Omental fat pad (tissue), 4 donors: ENCODE results near the gene FAS. TPM values are rescaled to one million over a fixed set of nuclear protein-coding genes. Genes with fewer than 3 reads are reported as not detected.
"Not testable (repeated sequence)": the region's sequence is repeated elsewhere in the genome, so short reads cannot be mapped to it uniquely, and the experiment has no call there.

Experiments used
- ATAC-seq: fragments of 150-250 bp; one replicate; pipeline ENCODE4 v1.9.1; 2016; ENCODE audit warnings: mild to moderate bottlenecking, moderate library complexity; ENCODE audit not compliant: low FRiP score
- DNase-seq: peaks from one replicate; pipeline ENCODE4 v3.0.0-alpha.2; 2019; ENCODE audit warnings: low spot score
- total RNA-seq, 4 donors: library from RNA; depleted of rRNA; stranded (reverse); fragments of >200 nt; gene quantifications; one replicate each; pipeline ENCODE4 v1.1.0, GENCODE V29; 2016
- TF ChIP-seq, protein P1 (sequence below), 3 donors: fragments of 450-650 bp; IDR thresholded peaks; one replicate each; pipeline ENCODE4 v1.5.1; 2016 to 2017; ENCODE audit warnings: antibody characterized with exemption in 3 of 3, mild to moderate bottlenecking in 3 of 3, moderate library complexity in 2 of 3

Gene FAS
- total RNA-seq, 4 donors from 2014 or later, result 23.3 to 92.5 (median 46.7) TPM

DNA sequence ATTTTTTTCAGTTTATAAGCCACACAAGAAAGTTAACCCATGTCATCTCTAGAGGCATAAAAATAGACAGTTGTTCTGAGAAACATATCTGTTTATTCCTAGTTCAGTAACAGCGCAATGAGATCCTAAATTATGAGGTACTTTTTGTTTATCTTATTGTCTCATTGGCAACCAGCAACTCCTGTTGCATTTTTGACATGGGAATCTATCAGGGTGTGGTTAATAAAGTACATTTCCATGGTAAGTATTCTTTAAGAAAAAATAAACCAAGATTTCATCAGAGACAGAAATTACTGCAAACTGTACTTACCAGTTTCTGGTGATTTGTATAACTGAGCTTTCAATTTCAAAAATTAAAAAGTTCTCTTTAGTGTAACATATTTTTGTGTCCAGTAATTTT lies 9.0 kb downstream of the FAS start:
- ATAC-seq (peak; percentile 72), DNase-seq (no peak)
- TF ChIP-seq, protein P1, sequence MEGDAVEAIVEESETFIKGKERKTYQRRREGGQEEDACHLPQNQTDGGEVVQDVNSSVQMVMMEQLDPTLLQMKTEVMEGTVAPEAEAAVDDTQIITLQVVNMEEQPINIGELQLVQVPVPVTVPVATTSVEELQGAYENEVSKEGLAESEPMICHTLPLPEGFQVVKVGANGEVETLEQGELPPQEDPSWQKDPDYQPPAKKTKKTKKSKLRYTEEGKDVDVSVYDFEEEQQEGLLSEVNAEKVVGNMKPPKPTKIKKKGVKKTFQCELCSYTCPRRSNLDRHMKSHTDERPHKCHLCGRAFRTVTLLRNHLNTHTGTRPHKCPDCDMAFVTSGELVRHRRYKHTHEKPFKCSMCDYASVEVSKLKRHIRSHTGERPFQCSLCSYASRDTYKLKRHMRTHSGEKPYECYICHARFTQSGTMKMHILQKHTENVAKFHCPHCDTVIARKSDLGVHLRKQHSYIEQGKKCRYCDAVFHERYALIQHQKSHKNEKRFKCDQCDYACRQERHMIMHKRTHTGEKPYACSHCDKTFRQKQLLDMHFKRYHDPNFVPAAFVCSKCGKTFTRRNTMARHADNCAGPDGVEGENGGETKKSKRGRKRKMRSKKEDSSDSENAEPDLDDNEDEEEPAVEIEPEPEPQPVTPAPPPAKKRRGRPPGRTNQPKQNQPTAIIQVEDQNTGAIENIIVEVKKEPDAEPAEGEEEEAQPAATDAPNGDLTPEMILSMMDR (IDR thresholded peaks at IDR 0.05), result no peak

DNA sequence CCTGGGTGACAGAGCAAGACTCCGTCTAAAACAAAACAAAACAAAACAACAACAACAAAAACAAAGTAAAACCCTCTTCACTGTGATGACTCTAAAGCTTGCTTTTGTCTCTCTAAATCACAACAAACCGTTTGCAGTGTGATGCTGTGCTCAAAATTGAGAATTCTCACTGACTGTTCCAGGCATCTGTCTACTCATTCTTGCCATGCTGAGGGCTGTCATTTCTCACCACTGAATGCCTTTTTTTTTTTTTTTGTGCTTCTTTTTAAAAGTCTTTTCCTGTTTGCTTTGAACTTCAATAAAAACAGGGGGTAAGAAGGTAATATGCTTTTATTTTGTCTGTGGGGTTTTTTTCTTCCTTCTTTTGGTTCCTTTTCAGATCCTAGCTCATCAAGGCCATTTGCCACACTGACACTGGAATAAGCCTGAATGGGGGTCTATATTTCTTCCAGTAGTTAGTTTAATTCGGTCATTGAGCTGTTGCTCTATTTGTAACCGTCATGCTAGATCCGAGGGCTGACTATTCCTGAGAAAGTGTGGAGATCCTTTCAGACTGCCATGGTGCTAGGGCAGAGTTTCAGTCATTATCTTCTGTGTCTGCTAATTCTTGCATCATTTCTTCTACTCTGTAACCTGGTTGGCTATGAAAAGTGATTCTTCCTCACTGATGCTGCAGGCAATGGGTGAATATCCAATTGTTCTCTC lies 10.6 kb downstream of the FAS start:
- DNase-seq, result no peak
- peak; percentile 12 for ATAC-seq
- TF ChIP-seq, protein P1 (IDR thresholded peaks at IDR 0.05), result no peak

DNA sequence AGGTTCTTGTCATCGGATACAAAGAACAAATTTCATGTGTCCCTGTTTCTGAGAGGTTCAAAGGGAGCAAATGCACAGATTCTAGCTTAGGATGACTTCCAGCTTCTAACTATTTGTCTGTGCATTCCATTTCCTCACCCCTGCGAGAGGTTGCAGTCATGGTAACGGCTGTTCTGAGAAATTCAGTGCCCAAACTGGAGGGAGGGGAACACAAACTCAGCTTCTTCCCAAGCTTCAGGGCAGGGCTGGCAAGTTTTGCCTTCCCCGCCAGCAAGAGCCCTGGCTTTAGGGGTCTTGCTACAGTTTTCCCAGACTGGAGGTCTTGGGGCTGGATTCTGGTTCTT lies 11.1 kb downstream of the FAS start:
- DNase-seq, result no peak
- ATAC-seq, result peak; percentile 8
- TF ChIP-seq, protein P1 (IDR thresholded peaks at IDR 0.05), result no peak

DNA sequence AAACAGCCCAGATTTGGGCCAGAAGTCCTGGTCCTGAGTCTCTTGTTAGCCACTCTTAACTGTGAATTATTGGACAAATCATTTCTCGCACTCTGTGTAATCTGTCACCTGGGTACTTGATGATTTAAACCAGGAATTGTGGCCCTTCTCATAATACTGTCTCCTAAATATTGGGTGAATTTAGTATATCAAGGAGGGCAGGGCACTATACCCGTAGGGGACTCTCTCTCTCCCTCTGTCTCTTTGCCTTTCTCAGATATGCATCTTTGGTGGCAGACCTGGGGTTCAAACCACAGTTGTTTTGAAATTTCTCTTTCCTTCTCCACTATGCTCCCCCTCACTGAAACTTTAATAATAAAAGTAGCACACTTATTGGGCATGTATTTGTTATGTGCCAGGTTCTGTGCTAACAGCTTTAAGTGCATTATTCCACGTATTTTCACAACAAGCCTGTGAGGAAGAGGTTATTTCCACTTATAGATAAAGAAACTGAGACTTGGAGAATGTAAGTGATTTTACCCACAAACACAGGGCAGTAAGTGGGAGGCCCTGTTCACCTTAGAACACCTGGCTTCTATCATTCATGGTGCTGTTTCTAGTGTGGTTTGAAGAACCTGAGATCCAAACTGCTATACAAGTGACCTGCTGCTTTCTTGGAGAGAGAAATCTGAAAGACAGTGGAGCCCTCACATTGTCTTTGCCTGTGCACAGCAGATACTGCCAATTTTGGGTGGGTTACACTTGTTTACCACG lies 11.8 kb downstream of the FAS start:
- no peak for ATAC-seq
- DNase-seq, result no peak
- TF ChIP-seq, protein P1 (IDR thresholded peaks at IDR 0.05), result no peak

DNA sequence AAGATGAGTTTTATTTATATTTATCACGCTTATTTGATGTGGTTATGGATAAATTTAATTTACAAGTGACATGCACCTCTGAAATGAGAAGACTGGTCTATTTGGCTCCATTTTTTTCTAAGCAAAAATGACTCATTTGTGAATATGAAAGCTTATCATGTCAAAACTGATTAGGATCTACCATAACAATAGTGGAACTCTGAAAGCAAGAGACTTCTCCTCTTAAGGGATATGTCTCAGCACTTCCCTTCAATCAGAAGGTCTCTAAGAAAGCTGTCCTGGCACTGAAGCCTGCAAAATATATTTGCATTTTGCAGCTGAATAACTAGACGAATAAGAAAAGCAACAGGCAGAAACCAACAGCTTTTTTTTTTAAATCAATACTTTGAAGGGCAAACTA lies 12.7 kb downstream of the FAS start:
- no peak for DNase-seq
- ATAC-seq, result no peak
- TF ChIP-seq, protein P1 (IDR thresholded peaks at IDR 0.05), result no peak

DNA sequence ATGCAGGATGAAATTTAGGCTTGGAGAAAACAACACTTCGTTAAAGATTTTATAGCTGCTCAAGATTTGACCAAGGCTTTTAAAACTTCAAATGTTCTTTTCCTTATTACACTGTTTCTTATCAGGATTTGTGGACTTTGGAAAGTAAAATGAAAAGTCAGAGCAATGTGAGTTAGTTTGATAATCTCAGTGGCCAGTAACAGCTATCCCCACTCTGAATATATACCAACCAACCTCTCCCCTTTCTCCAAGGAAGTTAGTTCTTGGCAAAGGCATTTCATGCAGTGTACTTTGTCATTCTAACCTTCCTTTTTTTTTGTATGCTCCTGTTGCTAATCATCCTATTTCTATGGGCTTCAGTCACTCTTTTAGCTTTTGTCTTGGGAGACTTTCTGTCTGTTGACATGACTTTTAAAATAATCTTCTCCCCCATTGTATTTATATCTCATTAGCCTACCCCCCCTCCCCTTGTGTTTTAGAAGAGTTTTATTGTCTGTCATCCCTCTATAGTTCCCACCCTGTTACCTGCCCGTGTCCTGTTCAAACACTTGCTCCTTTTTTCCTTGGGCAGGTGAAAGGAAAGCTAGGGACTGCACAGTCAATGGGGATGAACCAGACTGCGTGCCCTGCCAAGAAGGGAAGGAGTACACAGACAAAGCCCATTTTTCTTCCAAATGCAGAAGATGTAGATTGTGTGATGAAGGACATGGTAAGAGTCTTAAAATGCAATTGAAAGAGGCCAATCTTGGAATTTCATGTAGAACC lies 16.7 kb downstream of the FAS start:
- no peak for DNase-seq
- TF ChIP-seq, protein P1 (IDR thresholded peaks at IDR 0.05), result no peak
- ATAC-seq, result no peak

DNA sequence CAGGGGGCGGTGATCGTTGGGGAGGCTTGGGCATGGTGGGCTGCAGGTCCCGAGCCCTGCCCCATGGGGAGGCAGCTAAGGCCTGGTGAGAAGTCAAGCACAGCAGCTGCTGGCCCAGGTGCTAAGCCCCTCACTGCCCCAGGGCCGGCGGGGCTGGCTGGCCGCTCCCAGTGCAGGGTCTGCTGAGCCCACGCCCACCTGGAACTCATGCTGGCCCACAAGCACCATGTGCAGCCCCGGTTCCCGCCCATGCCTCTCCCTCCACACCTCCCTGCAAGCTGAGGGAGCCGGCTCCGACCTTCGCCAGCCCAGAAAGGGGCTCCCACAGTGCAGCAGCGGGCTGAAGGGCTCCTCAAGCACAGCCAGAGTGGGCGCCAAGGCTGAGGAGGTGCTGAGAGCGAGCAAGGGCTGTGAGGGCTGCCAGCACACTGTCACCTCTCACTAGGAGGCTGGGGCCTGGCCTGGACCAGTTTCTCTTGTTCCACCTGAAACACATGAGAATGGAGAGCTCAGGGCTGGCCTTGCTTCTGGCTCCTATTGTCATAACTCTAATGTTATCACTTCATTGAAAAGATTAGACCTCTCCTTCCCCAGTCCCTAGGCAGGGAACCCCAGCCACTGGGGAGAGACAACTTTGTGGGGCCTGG lies 28.2 kb downstream of the FAS start:
- ATAC-seq, DNase-seq: not testable (repeated sequence)
